PC-3 (cell line): ENCODE results near the gene APBA2.

Experiments
- EZH2 ChIP-seq: fragments of 300-600 bp; sonication (generic); IDR thresholded peaks from one replicate; pipeline ENCODE4 v1.6.1; 2017; ENCODE audit warnings: antibody characterized with exemption, mild to moderate bottlenecking, low read length; ENCODE audit not compliant: unreplicated experiment
- EZH2phosphoT487 ChIP-seq: fragments of 300-600 bp; sonication (generic); IDR thresholded peaks from 2 replicates; pipeline ENCODE4 v1.6.1; 2018; ENCODE audit warnings: mild to moderate bottlenecking, antibody characterized with exemption, low read length, borderline replicate concordance
- TF ChIP-seq, protein P1 (sequence below): fragments of 300-600 bp; sonication (generic); conservative IDR thresholded peaks from 2 replicates; pipeline ENCODE4 v1.5.1; 2017; ENCODE audit warnings: antibody characterized with exemption, low read depth, mild to moderate bottlenecking, low read length

DNA sequence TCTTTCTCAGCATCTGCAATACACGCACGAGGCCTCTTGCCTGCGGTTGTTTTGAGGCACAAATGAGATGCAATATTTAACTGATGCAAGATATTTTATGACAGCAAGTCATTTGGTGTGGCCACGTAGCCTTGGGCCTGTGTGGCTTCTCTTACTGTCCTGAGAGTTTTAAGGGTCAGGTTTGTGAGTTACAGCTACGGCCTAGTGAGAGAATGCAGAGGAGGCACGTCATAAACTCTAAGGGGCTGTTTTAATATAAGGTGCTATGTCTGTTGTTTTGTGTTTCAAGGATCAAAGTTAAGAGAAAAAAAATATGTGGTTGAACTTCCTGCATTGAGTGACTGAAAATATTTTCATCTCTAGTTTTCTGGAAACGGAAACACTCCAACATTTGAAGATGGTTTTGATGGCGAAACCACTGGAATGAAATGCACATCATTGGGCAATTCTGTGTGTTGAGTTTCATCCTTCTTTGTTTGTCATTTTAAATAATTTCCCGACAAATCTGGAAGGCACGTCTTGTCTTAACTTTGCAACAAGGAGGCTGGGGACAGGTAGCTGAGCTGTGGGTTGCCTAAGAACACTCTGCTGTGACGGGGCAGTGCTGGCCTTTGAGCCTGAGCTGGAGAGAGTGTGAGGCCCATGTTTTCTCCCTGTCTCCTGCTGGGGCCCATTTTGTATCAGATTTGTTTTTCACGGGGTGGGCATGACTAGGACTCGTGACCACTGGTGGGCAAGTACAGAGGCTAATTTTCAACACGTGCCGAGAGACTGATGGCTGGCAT lies 5.1 kb downstream of the APBA2 start:
- TF ChIP-seq, protein P1, sequence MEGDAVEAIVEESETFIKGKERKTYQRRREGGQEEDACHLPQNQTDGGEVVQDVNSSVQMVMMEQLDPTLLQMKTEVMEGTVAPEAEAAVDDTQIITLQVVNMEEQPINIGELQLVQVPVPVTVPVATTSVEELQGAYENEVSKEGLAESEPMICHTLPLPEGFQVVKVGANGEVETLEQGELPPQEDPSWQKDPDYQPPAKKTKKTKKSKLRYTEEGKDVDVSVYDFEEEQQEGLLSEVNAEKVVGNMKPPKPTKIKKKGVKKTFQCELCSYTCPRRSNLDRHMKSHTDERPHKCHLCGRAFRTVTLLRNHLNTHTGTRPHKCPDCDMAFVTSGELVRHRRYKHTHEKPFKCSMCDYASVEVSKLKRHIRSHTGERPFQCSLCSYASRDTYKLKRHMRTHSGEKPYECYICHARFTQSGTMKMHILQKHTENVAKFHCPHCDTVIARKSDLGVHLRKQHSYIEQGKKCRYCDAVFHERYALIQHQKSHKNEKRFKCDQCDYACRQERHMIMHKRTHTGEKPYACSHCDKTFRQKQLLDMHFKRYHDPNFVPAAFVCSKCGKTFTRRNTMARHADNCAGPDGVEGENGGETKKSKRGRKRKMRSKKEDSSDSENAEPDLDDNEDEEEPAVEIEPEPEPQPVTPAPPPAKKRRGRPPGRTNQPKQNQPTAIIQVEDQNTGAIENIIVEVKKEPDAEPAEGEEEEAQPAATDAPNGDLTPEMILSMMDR, result no peak
- TF ChIP-seq EZH2phosphoT487 (no peak), EZH2 (no peak)
